Left lung (tissue), 10 donors: Measurements from ENCODE around the gene DLX3. TPM values are rescaled to one million over a fixed set of nuclear protein-coding genes. Genes with fewer than 3 reads are reported as not detected.

Experiments used
- ATAC-seq: fragments of 200-7000 bp; cut with Tn5 transposase; one replicate; pipeline ENCODE4 v1.9.1; 2020; ENCODE audit warnings: moderate library complexity
- DNase-seq, 4 donors: peaks; one replicate each; pipeline ENCODE4 v3.0.0-alpha.2; 2013 to 2020
- H3K27ac ChIP-seq, 2 donors: fragments of 200-600 bp; sonication (generic) in 1 of 2; one replicate each; pipeline versions ENCODE4 v1.5.0 to v1.8.0; 2020 to 2021
- H3K27me3 ChIP-seq, 2 donors: fragments of 200-600 bp; sonication (generic) in 1 of 2; one replicate each; pipeline versions ENCODE4 v1.5.0 to v1.8.0; 2020 to 2021
- H3K36me3 ChIP-seq, 2 donors: fragments of 200-600 bp; sonication (generic) in 1 of 2; one replicate each; pipeline versions ENCODE4 v1.5.0 to v1.8.0; 2020 to 2021
- H3K4me1 ChIP-seq, 2 donors: fragments of 200-600 bp; one replicate each; pipeline ENCODE4 v1.8.0; 2021
- H3K4me3 ChIP-seq, 2 donors: fragments of 200-600 bp; sonication (generic) in 1 of 2; one replicate each; pipeline versions ENCODE4 v1.5.0 to v1.8.0; 2020 to 2021; ENCODE audit warnings: mild to moderate bottlenecking in 1 of 2
- H3K9me3 ChIP-seq, 2 donors: fragments of 200-600 bp; sonication (generic) in 1 of 2; one replicate each; pipeline versions ENCODE4 v1.5.0 to v1.8.0; 2020 to 2021
- CTCF ChIP-seq, 2 donors: fragments of 200-600 bp; sonication (generic) in 1 of 2; IDR thresholded peaks; one replicate each; pipeline versions ENCODE4 v1.5.0 to v1.8.0; 2021; ENCODE audit warnings: antibody characterized with exemption in 2 of 2
- intact Hi-C, 2 donors: fragments of 100-400 bp; cut with DNase I; formaldehyde crosslinking; loops; one replicate each; pipeline versions ENCODE4 v1.11.2 to v1.14.2; 2022
- polyA plus RNA-seq, 6 donors: library from polyadenylated mRNA; unstranded; fragments of 120-200 nt; gene quantifications; one replicate each; pipeline ENCODE4 v1.2.1, GENCODE V29; 2013; ENCODE audit not compliant: insufficient read length in 6 of 6
- total RNA-seq, 2 donors: library from RNA; stranded (reverse); fragmentation: NEBNext Ultra II Directional; extraction: Animal tissue kit (Norgen Biotek cat#: 25700); gene quantifications; one replicate each; pipeline ENCODE4 v1.2.1, GENCODE V29; 2021
- donor health status: DM: no; HTN: yes; CAD: no.
- donor health status: DM: no; HTN: no; CAD: no.

Gene DLX3
- total and polyA plus RNA-seq, 8 donors = 0.52 to 2.2 (median 1.3) TPM

- no peaks in the 10 kb centered on the region for H3K36me3 ChIP-seq
- no peak overlapping the region for H3K27ac ChIP-seq
- DNase-seq (no peak), ATAC-seq (no peak)
- peaks cover 10 to 35% of the 10 kb centered on the region in 2 donors for H3K4me1 ChIP-seq
- peaks cover 55 to 96% of the 10 kb centered on the region in 2 donors for H3K27me3 ChIP-seq
- H3K9me3 ChIP-seq = no peaks in the 10 kb centered on the region
- intact Hi-C loops = loop anchor here in 1 of 2 donors (5.0 kb wide), 1 partner anchor 111 kb away; no protein-coding TSS in a partner anchor
- peak overlapping the region; percentile 21 to 34 for H3K4me3 ChIP-seq
- no peak for TF ChIP-seq CTCF (IDR thresholded peaks at IDR 0.05)
These were observed 2.0 kb downstream of the DLX3 start for GRCh38 chr17:49992933-49993422.

GRCh38 chr17:49992191-49992932, 2.7 kb downstream of the DLX3 start:
- DNase-seq (no peak), ATAC-seq (no peak)
- Histone ChIP-seq H3K27me3 (peaks cover 54 to 97% of the 10 kb centered on the region in 2 donors), H3K4me3 (no peak overlapping the region), H3K27ac (no peak overlapping the region), H3K9me3 (no peaks in the 10 kb centered on the region), H3K4me1 (peaks cover 10 to 35% of the 10 kb centered on the region in 2 donors), H3K36me3 (no peaks in the 10 kb centered on the region)
- TF ChIP-seq CTCF (IDR thresholded peaks at IDR 0.05) = no peak
- intact Hi-C loops = loop anchor here in 1 of 2 donors (5.0 kb wide), 1 partner anchor 110 kb away; no protein-coding TSS in a partner anchor

- no peak for ATAC-seq
- H3K4me3 ChIP-seq = no peak overlapping the region
- intact Hi-C loops = loop anchor here in 1 of 2 donors (5.0 kb wide), 1 partner anchor 109 kb away; no protein-coding TSS in a partner anchor
- TF ChIP-seq CTCF (IDR thresholded peaks at IDR 0.05) = no peak
- H3K4me1 ChIP-seq = peaks cover 10 to 26% of the 10 kb centered on the region in 2 donors
- H3K27me3 ChIP-seq = peaks cover 50 to 97% of the 10 kb centered on the region in 2 donors
- DNase-seq = no peak
- no peak overlapping the region for H3K27ac ChIP-seq
- no peaks in the 10 kb centered on the region for H3K9me3 ChIP-seq
- no peaks in the 10 kb centered on the region for H3K36me3 ChIP-seq
These were observed 3.6 kb downstream of the DLX3 start for GRCh38 chr17:49991409-49991808.

GRCh38 chr17:49990921-49991320, 4.1 kb downstream of the DLX3 start:
- Histone ChIP-seq H3K27me3 (peaks cover 46 to 97% of the 10 kb centered on the region in 2 donors), H3K9me3 (no peaks in the 10 kb centered on the region), H3K27ac (no peak overlapping the region), H3K36me3 (no peaks in the 10 kb centered on the region), H3K4me1 (peaks cover 10 to 25% of the 10 kb centered on the region in 2 donors), H3K4me3 (no peak overlapping the region)
- TF ChIP-seq CTCF (IDR thresholded peaks at IDR 0.05) = no peak
- DNase-seq = no peak
- intact Hi-C loops = loop anchor here in 1 of 2 donors (5.0 kb wide), 1 partner anchor 109 kb away; no protein-coding TSS in a partner anchor
- ATAC-seq = no peak

GRCh38 chr17:49990331-49990730, 4.7 kb downstream of the DLX3 start:
- no peak for TF ChIP-seq CTCF (IDR thresholded peaks at IDR 0.05)
- DNase-seq (no peak), ATAC-seq (no peak)
- Histone ChIP-seq H3K4me1 (peaks cover 10 to 25% of the 10 kb centered on the region in 2 donors), H3K4me3 (no peak overlapping the region), H3K27me3 (peaks cover 41 to 97% of the 10 kb centered on the region in 2 donors), H3K9me3 (no peaks in the 10 kb centered on the region), H3K36me3 (no peaks in the 10 kb centered on the region), H3K27ac (no peak overlapping the region)
- intact Hi-C loops = loop anchor here in 1 of 2 donors (5.0 kb wide), 1 partner anchor 108 kb away; no protein-coding TSS in a partner anchor
